Body of pancreas (tissue), 4 donors: Measurements from ENCODE around the gene KCNH1. TPM values are rescaled to one million over a fixed set of nuclear protein-coding genes. Genes with fewer than 3 reads are reported as not detected.
"Not testable (repeated sequence)": the region's sequence is repeated elsewhere in the genome, so short reads cannot be mapped to it uniquely, and the experiment has no call there.

Experiments used
- ATAC-seq: fragments of 150-250 bp; one replicate; pipeline ENCODE4 v1.9.1; 2016
- DNase-seq, 4 donors: peaks; one replicate each; pipeline ENCODE4 v3.0.0-alpha.2; 2019
- H3K27ac ChIP-seq, 4 donors: fragments of 200-600 bp; sonication (generic); 1 replicate in 3 of 4; 2 replicates in 1 of 4; pipeline versions ENCODE4 v1.5.1 to v1.6.1; 2016 to 2019; ENCODE audit warnings: mild to moderate bottlenecking in 1 of 4, mixed read lengths in 1 of 4, moderate library complexity in 1 of 4
- H3K27me3 ChIP-seq, 2 donors: fragments of 200-600 bp; sonication (generic); one replicate each; pipeline ENCODE4 v1.6.0; 2016; ENCODE audit warnings: mild to moderate bottlenecking in 1 of 2
- H3K36me3 ChIP-seq, 2 donors: fragments of 200-600 bp; sonication (generic); replicated peaks in 1 of 2; 2 replicates each; pipeline ENCODE4 v1.5.1; 2016; ENCODE audit warnings: low read depth in 2 of 2; ENCODE audit not compliant: insufficient read depth in 1 of 2
- H3K4me1 ChIP-seq: fragments of 200-600 bp; sonication (generic); one replicate; pipeline ENCODE4 v1.6.0; 2016
- H3K4me3 ChIP-seq, 2 donors: fragments of 200-600 bp; sonication (generic); 1 replicate in 1 of 2; 2 replicates in 1 of 2; pipeline ENCODE4 v1.5.1; 2016 to 2019
- H3K9me3 ChIP-seq, 3 donors: fragments of 200-600 bp; sonication (generic); 1 replicate in 2 of 3; 2 replicates in 1 of 3; pipeline ENCODE4 v1.5.1; 2016
- CTCF ChIP-seq, 7 experiments: fragments of 450-650 bp in 4 of 7; fragments of 200-600 bp in 3 of 7; sonication (generic) in 3 of 7; IDR thresholded peaks; one replicate each; pipeline ENCODE4 v1.5.1; 2016 to 2019; ENCODE audit warnings: antibody characterized with exemption in 7 of 7
- POLR2A ChIP-seq, 3 donors: fragments of 450-650 bp; IDR thresholded peaks; one replicate each; pipeline ENCODE4 v1.6.1; 2016; ENCODE audit warnings: antibody characterized with exemption in 3 of 3, mild to moderate bottlenecking in 2 of 3
- WGBS, 2 donors: methylation state at CpG; one replicate each; pipeline ENCODE4 v1.1.5; 2017; 5-methylcytosine and 5-hydroxymethylcytosine counted together
- intact Hi-C: fragments of 100-400 bp; cut with DNase I; formaldehyde crosslinking; loops from one replicate; pipeline ENCODE4 v1.15.1; 2023
- total RNA-seq, 2 donors: library from RNA; depleted of rRNA; stranded (reverse); fragments of >200 nt; gene quantifications; one replicate each; pipeline ENCODE4 v1.1.0, GENCODE V29; 2016

The KCNH1 gene
- total RNA-seq, 2 donors from 2014 or later = 0.52 TPM; not detected in 1

GRCh38 chr1:211068976-211069375 lies 65.0 kb downstream of the KCNH1 start:
- H3K36me3 ChIP-seq = no peaks in the 10 kb centered on the region
- no peaks in the 10 kb centered on the region for H3K4me1 ChIP-seq
- ATAC-seq = no peak
- no peak for TF ChIP-seq POLR2A (IDR thresholded peaks at IDR 0.05)
- TF ChIP-seq CTCF (IDR thresholded peaks at IDR 0.05) = no peak
- no peaks in the 10 kb centered on the region for H3K9me3 ChIP-seq
- no peaks in the 10 kb centered on the region for H3K27me3 ChIP-seq
- no peak overlapping the region for H3K27ac ChIP-seq
- no peak overlapping the region for H3K4me3 ChIP-seq
- no peak for DNase-seq
- intact Hi-C loops = no loop called here
- 39 to 54% methylated on average over 3 of the region's 3 CpGs for WGBS, 2 donors

GRCh38 chr1:211066781-211067384 lies 67.1 kb downstream of the KCNH1 start:
- no peaks in the 10 kb centered on the region for H3K27me3 ChIP-seq
- TF ChIP-seq CTCF (IDR thresholded peaks at IDR 0.05) = no peak
- no peak for TF ChIP-seq POLR2A (IDR thresholded peaks at IDR 0.05)
- H3K4me3 ChIP-seq = no peak overlapping the region
- no peak overlapping the region for H3K27ac ChIP-seq
- H3K4me1 ChIP-seq = no peaks in the 10 kb centered on the region
- 66 to 67% methylated on average over 7 of the region's 7 CpGs for WGBS, 2 donors
- DNase-seq (no peak), ATAC-seq (no peak)
- intact Hi-C loops = no loop called here
- H3K36me3 ChIP-seq = no peaks in the 10 kb centered on the region
- H3K9me3 ChIP-seq = no peaks in the 10 kb centered on the region

- H3K9me3 ChIP-seq, H3K4me1 ChIP-seq, H3K27me3 ChIP-seq, H3K36me3 ChIP-seq, DNase-seq, H3K27ac ChIP-seq, intact Hi-C loops, ATAC-seq, H3K4me3 ChIP-seq: not testable (repeated sequence)
- 5 to 25% methylated on average over 3 of the region's 3 CpGs for WGBS, 2 donors
These were observed 92.1 kb downstream of the KCNH1 start for GRCh38 chr1:211041838-211042237.

GRCh38 chr1:211037095-211037494 lies 96.9 kb downstream of the KCNH1 start:
- no peak for DNase-seq
- Histone ChIP-seq H3K27ac (no peak overlapping the region), H3K27me3 (no peaks in the 10 kb centered on the region), H3K36me3 (no peaks in the 10 kb centered on the region), H3K4me3 (no peak overlapping the region), H3K4me1 (no peaks in the 10 kb centered on the region), H3K9me3 (no peaks in the 10 kb centered on the region)
- WGBS, 2 donors = 66 to 78% methylated on average over 2 of the region's 2 CpGs
- intact Hi-C loops = no loop called here
- no peak for TF ChIP-seq CTCF (IDR thresholded peaks at IDR 0.05)
- no peak for TF ChIP-seq POLR2A (IDR thresholded peaks at IDR 0.05)
- no peak for ATAC-seq

GRCh38 chr1:211036381-211037060 lies 97.4 kb downstream of the KCNH1 start:
- H3K27ac ChIP-seq = no peak overlapping the region
- ATAC-seq = no peak
- H3K9me3 ChIP-seq = no peaks in the 10 kb centered on the region
- no peak overlapping the region for H3K4me3 ChIP-seq
- WGBS, 2 donors = 74 to 88% methylated on average over 3 of the region's 3 CpGs
- DNase-seq = no peak
- H3K4me1 ChIP-seq = no peaks in the 10 kb centered on the region
- no peaks in the 10 kb centered on the region for H3K36me3 ChIP-seq
- no peaks in the 10 kb centered on the region for H3K27me3 ChIP-seq
- TF ChIP-seq POLR2A (IDR thresholded peaks at IDR 0.05) (no peak), CTCF (IDR thresholded peaks at IDR 0.05) (no peak)
- intact Hi-C loops = no loop called here
